ENCODE measurements around the gene CARMIL1.

CARMIL1 gene

DNA sequence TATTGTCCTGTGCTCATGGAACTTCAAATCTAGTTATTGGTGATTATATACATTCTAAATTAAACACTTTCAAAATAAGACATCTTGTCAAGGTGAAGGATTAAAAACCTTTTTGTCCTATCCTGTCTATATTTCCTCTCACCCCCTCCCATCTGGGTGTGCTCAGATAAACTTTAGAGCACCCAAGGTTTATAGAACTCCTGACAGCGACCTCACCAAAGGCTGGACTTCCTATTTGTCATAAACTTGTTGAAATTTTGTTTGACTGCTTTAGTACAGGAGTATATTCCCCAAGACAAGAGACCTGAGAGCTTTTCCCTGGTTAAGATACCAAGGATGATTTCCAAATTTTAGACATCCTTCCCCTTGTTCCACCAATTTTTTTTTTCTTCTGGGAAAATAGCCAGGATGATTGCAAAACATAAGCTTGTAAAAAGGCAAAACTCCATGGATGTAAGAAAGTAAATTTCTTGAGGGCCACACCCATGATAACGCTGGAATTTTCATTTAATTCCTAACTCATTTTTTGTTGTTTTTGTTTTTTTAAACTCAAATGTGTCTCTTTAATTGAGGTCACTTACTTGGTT is 33.0 kb downstream of the CARMIL1 start:
- no peak for DNase-seq

DNA sequence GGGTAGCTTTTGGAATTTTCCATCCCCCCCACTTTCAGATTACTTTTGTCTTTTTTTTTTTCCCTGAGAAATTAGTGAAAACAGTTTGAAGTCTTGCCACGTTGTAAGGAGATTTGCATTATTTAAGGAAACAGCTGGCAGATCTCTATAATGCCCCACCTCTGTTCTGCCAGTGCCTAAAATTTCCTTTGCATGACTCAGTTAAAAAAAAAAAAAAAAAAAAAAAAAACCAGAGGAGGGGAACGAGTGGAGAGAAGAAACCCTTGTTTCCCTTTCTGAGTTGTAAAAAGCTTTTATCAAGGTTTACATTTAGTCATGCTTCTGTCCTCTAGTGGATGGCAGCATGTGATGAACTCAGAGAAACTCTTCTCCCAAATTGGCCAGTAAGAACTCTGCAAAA is 33.5 kb downstream of the CARMIL1 start:
- DNase-seq = peak; percentile 32

DNA sequence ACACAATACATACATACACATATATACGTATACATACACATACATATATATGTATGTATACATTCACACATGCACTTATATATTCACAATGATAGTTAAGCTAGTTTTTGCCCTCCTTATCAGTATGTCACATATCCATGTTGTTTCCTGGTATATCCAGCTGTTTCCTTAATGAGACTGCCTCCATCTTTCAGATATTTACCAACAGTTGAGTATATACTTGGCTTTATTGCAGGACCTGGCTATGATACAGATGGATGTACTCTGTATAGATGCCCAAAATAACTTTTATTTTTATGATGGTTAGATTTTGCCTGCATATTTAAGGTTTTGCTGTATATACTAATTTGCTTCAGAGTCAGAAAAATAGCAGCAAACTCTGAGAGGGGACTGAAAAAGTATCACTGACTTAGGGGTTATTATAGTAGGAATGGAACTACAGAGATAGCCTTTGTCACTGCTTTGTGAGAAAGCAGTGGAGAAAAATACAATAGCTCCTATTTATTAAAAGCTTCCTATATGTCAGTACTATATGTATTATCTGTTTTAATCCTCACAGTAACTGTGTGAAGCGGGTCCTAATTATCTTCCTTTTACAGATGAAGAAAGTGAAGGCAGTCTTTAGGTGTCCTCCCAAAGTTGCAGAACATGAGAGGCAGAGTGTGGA is 35.5 kb downstream of the CARMIL1 start:
- no peak for DNase-seq

DNA sequence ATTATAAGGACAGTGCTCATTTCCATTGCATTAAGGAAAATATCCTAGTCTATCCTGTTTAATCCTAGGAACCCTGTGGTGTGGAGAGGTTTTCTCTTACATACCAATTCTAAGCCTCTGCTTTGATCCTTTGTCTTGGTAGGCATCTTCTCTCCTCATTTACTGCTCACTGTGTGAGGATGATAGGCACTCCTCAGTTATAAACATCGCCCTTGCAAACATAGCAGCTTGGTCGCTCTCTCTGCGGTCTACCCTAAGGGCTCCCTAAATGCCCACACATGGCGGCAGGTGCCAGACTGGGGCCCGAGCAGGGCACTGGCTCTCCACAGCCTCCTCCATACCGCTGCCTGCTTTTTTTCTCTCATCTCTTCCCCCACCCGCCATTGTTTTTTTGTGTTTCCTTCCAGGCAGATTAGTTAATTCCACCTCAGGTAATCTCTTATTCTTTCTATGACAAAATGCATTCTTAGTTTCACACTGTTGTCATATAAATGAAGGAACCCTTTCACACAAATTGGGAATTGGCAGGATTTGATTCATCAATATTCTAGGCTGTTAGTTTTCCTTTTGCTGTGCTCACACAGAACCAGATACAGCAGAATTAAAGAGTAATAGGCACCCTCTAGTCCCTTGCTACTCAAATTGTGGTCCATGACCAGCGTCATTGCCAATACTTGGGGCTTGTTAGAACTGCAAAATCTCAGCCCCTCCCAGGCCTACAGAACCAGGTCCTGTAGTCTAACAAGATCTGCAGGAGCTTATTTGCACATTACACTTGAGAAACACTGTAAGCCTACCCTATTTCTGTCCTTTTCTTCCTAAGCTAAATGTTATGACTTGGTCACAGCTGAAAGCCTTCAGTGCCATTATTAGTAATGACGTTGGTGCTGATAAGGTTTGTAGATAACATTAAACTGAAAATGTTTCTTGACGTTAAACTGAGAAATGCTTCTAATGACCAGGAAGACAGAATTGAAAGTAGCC is 36.3 kb downstream of the CARMIL1 start:
- no peak for DNase-seq

DNA sequence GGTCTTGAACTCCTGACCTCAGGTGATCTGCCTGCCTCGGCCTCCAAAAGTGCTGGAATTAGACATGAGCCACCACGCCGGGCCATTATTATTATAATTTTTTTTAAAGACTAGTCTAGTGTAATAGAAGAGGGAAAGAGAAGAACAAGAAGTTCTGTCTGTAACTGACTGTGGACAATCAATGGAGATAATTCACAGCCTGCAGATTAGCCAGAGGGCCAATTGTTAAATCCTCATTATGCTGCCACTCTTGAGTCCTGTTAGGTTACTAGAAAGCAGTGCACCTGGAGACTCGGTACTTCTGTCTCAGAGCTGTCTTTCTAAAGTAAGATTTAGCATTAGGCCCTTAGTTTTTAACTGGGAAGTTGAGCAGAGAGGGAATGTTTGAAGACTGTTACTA is 37.5 kb downstream of the CARMIL1 start:
- DNase-seq = no peak

DNA sequence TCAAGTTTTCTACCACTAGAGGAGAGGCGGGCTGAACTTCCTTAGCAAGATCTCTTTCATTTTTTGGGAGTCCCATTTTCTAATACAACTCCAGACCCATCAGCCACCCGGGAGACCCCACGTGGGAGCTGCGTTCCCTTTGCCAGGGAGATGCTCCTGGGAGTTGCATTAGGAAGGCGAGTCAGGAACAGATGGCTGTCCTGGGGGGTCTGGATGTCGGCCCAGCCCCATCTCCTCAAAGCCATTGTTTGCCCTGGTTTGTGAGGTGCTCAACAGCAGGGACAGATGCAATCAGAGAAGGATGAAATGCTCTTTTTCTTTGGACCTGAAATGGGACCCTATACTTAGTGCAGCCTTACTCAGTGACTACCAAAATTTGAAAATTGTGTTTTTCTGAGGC is 39.4 kb downstream of the CARMIL1 start:
- DNase-seq = no peak

DNA sequence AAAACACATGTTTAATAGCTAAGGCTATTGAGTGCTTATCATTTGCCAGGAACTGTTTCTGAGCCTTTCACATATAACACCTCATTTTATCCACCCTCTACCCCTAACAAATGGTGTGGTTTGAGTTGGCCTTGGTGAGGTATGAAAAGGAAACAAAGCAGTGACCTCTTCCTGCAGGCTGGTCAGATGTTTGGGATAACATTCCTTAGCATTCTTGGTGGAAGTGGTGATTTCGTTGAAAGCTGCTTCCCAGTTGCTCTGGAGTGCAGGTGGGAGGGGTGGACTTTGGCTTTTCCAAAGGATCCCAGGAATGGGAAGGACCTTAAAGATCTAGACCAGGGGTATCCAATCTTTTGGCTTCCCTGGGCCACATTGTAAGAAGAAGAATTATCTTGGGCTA is 41.3 kb downstream of the CARMIL1 start:
- DNase-seq = no peak

DNA sequence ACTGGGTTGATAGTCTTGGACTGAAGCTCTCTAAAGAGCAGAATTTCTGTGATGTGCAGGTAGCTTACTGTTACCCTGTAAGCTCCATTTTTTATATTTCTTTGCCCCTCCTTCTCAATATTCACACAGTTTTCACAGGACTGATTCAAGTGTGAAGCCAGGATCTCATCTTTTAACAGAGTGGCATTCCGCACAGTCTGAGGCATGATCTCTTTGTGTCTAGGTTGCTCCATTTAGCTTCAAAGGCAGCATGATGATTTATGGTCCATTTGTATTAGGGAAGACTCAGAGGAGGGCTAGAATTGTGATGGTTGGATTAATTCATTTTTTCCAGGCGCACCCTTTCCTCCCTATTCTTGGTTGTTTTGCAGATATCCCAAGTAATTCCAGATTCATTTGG is 43.5 kb downstream of the CARMIL1 start:
- DNase-seq = no peak

DNA sequence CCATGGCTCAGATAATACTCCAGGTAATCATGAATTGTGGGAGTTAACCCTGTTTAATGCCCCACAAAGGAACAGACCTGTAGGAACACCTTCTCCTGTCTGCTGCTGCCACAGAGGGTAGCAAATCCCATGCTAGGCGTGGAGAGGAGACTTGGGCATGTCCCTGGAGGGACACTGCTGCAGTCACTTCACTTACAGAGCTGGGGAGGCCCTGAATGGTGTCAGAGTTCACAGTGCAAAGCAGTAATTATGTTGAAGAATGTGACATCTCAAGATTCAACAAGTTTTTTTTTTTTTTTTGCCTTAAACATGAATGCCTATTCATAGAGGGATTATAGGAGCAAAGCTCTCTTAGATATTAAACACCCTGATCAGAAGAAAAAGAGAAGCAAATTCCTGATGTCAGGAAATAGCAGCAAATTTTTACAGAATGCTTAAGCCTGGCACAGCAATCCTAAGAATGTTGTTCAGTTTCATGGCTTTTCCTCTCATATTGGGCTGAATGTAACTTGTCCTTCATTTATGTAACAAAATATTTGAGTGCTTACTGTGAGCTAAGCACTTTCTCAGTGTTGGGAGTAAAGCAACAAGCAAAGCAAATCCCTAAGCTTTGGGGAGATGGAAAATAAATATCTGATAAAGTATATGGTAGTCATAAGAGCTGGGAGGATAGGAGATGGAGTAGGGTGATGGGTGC is 45.0 kb downstream of the CARMIL1 start:
- DNase-seq = no peak

DNA sequence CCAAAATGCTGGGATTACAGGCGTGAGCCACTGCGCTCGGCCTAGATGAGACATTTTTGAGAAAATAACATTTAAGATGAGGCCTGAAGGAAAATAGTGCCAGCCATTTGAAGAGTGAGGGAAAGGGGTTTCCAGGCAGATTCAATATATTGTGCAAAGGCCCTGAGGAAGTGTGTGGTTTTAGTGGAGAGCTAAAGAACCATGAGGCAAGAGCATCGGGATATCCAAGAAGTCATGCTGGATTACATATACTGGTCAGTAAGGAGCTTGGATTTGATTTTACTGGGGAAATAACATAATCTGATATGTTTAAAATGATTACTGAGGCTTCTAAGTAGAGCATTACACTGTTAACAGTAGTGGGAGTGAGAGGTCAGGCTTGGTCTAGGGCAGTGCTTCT is 47.0 kb downstream of the CARMIL1 start:
- DNase-seq = no peak

DNA sequence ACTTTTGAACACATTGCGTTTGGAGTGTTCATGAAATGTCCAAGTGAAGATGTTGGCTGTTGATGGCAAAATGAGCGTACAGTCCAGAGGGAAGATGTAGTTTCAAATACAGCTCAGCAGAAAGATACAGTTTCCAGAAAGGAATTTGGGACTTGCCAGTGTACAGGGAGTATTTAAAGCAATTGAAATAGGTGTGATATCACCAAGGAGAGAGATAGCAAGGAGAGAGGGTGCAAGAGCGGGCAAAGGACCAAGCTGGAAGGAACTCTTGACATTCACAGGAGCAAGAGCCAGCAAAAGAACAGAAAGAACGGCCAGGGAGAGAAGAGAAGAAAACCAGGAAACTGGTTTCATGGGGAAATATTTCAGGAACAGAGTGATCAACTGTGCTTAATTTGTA is 47.8 kb downstream of the CARMIL1 start:
- DNase-seq = no peak

DNA sequence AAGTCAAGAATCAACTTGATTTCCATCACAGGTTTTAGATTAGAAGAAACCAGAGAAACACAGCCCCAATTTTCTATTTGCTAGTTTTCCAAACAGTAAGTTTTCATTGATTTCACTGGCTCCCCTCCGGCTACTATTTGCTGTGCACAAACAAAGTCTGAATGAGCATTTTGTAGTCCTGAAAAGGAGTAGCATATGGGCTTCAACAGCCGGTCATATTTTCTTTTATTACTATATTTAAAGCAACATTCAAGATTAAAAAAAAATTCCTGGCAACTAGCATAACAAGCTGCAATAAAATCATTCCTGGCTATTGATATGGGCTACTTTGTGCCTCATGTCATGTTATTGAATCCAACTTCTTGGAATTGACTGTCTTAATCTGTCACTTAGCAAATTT is 48.3 kb downstream of the CARMIL1 start:
- no peak for DNase-seq

DNA sequence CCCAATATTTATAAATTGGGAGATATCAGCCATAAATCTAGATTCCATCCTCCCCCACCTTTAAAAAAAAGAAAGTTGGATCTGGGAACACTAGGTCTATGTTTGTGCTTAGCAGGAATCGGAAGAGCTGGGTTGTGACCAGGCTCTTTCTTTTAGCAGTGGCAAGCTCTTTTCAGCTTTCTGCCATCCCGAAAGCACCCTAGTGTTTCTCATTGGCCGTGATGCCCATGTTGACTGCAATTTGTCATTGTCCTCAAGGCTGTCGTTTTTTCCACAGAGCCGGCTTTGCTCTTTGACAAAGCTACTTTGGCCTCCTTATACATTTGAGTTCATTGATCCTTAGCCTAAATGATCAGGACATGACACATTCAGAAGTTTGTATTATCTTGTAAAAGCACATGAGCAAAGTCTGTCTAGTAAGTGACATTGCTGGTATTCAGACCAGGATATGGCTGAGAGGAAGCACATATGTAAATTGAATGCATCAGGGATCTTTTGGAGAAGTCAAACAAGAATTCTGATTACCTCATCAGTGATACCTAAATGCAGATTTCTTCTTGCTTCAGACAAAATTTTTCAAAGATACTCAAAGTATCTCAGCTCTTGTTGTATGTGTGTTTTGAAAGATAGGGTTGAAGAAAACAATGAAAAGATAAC is 50.1 kb downstream of the CARMIL1 start:
- DNase-seq = no peak

DNA sequence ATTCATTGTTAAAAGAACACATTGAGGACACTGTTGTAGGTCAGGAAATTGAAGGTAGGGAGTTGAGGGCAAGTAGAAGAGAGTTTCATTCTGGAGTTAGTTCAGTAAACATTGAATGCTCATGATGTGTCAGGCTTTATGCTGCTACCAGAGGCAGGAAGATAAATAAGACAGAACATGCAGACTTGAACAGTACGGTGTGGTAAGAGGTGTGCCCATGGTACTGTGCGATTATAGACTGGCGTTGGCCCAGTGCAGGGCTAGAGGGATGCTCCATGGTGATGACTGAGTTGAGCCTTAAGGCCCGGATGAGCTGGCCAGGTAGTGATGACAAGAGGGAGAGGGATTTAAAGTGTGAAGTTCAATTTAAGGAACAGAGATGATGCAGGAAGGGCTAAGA is 50.8 kb downstream of the CARMIL1 start:
- DNase-seq = no peak

DNA sequence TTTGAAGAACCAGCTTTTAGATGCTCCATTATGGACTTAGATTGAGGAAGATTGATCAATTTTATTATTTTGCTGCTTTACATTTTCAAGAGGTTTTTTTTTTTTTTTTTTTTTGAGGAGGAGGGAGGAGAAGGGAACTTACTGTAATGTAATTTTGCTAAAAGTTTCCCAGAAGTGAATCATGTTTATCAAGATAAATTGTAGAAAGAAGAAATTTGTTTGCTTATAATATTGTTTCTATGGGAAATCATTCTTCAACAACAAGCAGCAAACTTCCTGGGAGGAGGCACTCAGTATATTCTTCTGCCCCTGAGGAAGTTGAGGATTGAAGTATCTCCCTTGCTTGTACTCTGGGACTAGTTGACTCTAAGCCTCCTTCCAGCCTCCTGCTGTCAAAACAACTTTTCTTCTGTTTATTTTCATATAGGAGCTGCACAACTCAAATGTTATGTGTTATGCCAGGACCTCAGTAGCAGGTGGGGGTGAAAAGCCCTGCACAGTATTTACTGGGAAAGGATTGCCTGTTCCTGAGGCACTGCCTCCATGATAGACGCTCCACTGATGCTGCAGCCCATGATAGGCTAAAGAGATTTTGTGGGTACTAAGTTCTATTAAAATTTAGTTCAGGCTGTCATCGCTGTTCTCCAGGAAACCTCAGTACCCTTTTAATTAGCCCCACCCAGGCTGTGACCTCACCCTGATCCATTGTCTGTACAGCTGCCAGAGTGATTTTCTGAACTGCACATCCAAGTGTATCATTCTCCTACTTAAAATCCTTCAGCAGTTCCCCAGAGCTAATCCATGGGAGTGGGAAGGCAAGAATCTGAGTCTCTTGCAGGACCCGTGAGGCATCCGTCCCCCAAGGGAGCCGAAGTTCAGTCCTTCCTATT is 51.9 kb downstream of the CARMIL1 start:
- DNase-seq = no peak

DNA sequence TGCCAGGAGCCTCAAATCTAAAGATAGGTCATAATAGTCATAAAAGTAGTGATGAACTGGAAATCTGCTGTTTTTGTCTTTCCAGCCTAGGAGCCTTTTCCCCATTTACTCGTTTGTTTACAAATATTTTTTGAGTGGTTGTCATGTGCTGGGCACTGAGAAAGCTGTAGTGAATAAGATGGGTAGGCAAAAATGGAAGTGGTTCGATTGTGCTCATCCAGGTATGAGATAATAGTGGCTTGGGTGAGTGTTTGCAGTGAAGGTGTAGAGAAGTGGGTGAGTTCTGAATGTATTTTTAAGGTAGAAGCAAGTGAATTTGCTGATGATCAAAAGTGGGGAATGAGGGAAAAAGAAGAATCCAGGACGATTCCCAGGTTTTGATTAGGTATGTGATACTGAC is 53.0 kb downstream of the CARMIL1 start:
- DNase-seq = no peak

DNA sequence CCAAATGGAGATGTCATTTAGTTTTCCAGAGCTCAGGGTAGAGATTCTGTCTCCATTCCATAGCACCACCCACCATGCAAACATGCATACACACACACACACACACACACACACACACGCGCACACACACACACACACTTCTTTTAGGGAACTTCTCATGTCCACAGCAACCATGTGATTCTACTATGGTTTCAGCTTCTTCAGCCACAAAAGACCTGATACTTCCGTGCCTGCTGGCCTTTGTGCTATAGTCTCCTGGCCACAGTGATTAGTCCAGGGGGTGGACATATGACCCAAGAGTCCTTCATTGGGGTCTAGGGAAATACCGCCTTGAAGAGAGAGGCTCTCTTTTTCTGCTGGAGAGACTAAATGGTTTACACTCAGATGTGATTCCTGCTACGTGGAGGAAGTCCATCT is 53.5 kb downstream of the CARMIL1 start:
- no peak for DNase-seq

DNA sequence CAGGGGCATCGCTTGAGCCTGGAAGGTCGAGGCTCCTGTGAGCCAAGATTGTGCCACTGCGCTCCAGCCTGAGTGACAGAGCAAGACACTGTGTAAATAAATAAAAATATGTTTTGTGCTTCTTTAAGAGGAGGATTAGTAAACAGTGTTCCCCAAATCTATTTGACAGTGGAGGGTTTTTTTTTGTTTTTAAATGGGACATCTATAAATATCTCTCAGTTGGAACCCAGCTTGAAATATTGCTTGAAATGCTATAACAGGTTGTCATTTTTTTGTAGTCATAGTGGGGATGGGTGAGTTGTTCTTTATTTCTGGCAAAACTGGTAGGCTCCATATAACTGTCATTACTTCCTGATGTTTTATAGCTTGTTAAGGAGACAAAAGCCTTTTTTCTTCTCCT is 54.3 kb downstream of the CARMIL1 start:
- DNase-seq = no peak

DNA sequence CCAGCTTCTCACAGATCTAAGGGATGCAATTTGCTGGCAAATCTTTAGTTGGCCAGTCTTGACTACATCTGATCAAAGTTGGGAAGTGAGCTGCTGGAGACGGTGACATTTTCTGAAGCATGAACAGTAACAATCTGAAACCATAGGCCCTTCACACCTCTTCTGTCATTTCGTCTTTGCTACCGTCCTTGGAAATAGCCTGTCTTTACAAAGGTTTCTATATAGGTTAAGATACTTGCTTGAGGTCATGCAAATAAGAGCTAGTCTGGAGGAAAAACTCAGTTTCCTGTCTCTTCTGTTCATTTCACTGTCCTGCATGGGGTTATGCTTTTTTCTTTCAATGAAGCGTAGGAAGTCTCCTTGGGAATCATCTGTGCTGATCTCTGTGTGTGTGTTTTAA is 55.6 kb downstream of the CARMIL1 start:
- DNase-seq = no peak

DNA sequence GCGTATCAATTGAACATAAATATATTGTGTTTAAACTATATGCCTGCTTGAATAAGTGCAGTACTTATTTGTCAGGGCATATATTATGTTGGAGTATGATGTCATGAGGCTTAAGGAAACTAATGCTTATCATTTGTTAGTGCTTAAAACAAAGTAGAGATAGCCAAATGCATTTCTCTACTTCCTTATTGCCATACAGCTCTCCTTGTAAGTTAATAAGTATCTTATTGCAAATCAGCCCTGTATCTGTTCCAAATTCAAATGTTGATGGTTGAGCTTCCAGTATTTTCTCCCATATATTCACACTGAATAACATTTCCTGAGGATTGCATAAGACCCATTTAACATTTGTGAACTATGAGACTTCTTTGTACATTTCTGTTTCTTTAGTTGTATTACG is 57.8 kb downstream of the CARMIL1 start:
- no peak for DNase-seq

DNA sequence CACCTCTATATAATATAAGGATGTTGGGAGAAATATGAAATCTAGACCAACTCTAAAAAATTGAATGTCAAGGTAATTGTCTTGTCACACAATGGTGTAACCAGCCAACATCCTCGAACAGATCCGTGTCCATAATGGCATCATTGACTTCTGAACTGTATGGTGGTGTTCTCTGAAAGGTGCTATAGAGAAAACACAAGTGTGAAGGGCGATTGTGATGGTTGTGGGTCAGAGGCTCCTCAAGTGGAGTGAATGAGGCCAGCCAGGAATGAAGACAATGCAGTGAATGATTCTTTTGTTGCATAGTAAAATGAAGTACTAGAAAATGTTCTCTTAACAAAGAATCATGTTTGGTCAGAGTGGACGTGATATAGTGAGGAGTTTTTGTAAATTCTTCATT is 58.3 kb downstream of the CARMIL1 start:
- no peak for DNase-seq
